K562 (cell line): ENCODE results near the gene HYAL1. TPM values are rescaled to one million over a fixed set of nuclear protein-coding genes. Genes with fewer than 3 reads are reported as not detected.

Experiments used
- ARID4B ChIP-seq: sonication (generic); formaldehyde crosslinking; IDR thresholded peaks from 2 replicates; pipeline ENCODE4 v1.8.0; 2022; ENCODE audit warnings: mild to moderate bottlenecking, missing genetic modification reagents
- CREM ChIP-seq: IDR thresholded peaks from 2 replicates; pipeline ENCODE4 v1.6.1; 2014; ENCODE audit warnings: antibody characterized with exemption, low read depth
- CTCFL ChIP-seq: IDR thresholded peaks from 2 replicates; pipeline ENCODE4 v1.6.1; 2011; ENCODE audit warnings: borderline replicate concordance, low read depth, mild to moderate bottlenecking, moderate library complexity, low read length; ENCODE audit not compliant: insufficient read depth, poor library complexity, severe bottlenecking
- HCFC1 ChIP-seq: IDR thresholded peaks from 2 replicates; pipeline ENCODE4 v1.6.1; 2012; ENCODE audit warnings: low read depth, low read length, improper control_type of control experiment
- HDAC3 ChIP-seq: fragments of 450-650 bp; IDR thresholded peaks from 2 replicates; pipeline ENCODE4 v1.6.1; 2018; ENCODE audit warnings: borderline replicate concordance, mild to moderate bottlenecking, moderate library complexity; ENCODE audit not compliant: partially characterized antibody
- ILF3 ChIP-seq: fragments of 450-650 bp; IDR thresholded peaks from 2 replicates; pipeline ENCODE4 v1.6.1; 2018; ENCODE audit warnings: antibody characterized with exemption, mild to moderate bottlenecking, moderate library complexity, borderline replicate concordance
- PCBP1 ChIP-seq: fragments of 200-400 bp; formaldehyde crosslinking; IDR thresholded peaks from 2 replicates; pipeline ENCODE4 v1.6.1; 2018; ENCODE audit warnings: mild to moderate bottlenecking, low read depth, low read length; ENCODE audit not compliant: poor library complexity, severe bottlenecking
- RBM22 ChIP-seq: fragments of 200-400 bp; formaldehyde crosslinking; IDR thresholded peaks from 2 replicates; pipeline ENCODE4 v1.6.1; 2018; ENCODE audit warnings: low read length, low read depth; ENCODE audit not compliant: poor library complexity, severe bottlenecking
- SMAD4 ChIP-seq: fragments of 250-450 bp; sonication (Bioruptor Pico); conservative IDR thresholded peaks from 2 replicates; pipeline ENCODE4 v1.8.0; 2021; ENCODE audit warnings: inconsistent platforms, mild to moderate bottlenecking, moderate library complexity
- SMC3 ChIP-seq: conservative IDR thresholded peaks from 2 replicates; pipeline ENCODE4 v1.6.1; 2011; ENCODE audit warnings: low read depth, low read length, improper control_type of control experiment; ENCODE audit not compliant: insufficient read depth
- TCF7 ChIP-seq: sonication (generic); IDR thresholded peaks from 2 replicates; pipeline ENCODE4 v1.6.1; 2016; ENCODE audit warnings: antibody characterized with exemption, borderline replicate concordance
- ZBTB12 ChIP-seq: fragments of 250-450 bp; sonication (Bioruptor Pico); IDR thresholded peaks from 2 replicates; pipeline ENCODE4 v1.4.0; 2020
- ZNF140 ChIP-seq: fragments of 250-450 bp; sonication (Bioruptor Pico); IDR thresholded peaks from 2 replicates; pipeline ENCODE4 v1.8.0; 2021; ENCODE audit warnings: moderate library complexity, mild to moderate bottlenecking, inconsistent platforms
- ZNF41 ChIP-seq: fragments of 250-450 bp; sonication (Bioruptor Pico); conservative IDR thresholded peaks from 2 replicates; pipeline ENCODE4 v1.4.0; 2020; ENCODE audit warnings: mild to moderate bottlenecking
- polyA plus RNA-seq, 8 experiments: library from polyadenylated mRNA; depleted of rRNA in 4 of 8; stranded (reverse) in 5 of 8; unstranded in 3 of 8; fragments of >200 nt; fragmentation: Nextera tagmentation in 2 of 8; fragmentation: Illumina TruSeq in 1 of 8; extraction: Ambion mirVana in 2 of 8; extraction: Trizol in 1 of 8; gene quantifications; 2 replicates each; pipeline versions ENCODE4 v1.2.1 to v1.2.3, GENCODE V29; 2011 to 2014; ENCODE audit warnings: inconsistent platforms in 1 of 8, missing spikeins in 1 of 8
- total RNA-seq, 7 experiments: library from RNA; depleted of rRNA in 6 of 7; stranded (reverse); fragments of >200 nt in 6 of 7; fragmentation: Illumina TruSeq in 2 of 7; extraction: Trizol in 2 of 7; gene quantifications; 2 replicates each; pipeline versions ENCODE4 v1.2.1 to v1.2.3, GENCODE V29; 2011 to 2021; ENCODE audit warnings: low replicate concordance in 1 of 7
- TF ChIP-seq, protein P1 (sequence below): sonication (generic); formaldehyde crosslinking; IDR thresholded peaks from 2 replicates; pipeline ENCODE4 v1.8.0; 2022; ENCODE audit warnings: missing genetic modification reagents, mild to moderate bottlenecking, moderate library complexity, borderline replicate concordance
- TF ChIP-seq, protein P2 (sequence below): fragments of 450-650 bp; IDR thresholded peaks from 2 replicates; pipeline ENCODE4 v1.6.1; 2016

Gene HYAL1
- total and polyA plus RNA-seq, 9 of the 15 experiments (the other 6 are each of a cell fraction or from before 2014, with no cell fraction given), result 1.4 to 8.5 (median 4.7) TPM

GRCh38 chr3:50260027-50260941, 43.1 kb downstream of the HYAL1 start (continued):
- TF ChIP-seq, protein P1, sequence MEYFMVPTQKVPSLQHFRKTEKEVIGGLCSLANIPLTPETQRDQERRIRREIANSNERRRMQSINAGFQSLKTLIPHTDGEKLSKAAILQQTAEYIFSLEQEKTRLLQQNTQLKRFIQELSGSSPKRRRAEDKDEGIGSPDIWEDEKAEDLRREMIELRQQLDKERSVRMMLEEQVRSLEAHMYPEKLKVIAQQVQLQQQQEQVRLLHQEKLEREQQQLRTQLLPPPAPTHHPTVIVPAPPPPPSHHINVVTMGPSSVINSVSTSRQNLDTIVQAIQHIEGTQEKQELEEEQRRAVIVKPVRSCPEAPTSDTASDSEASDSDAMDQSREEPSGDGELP (CRISPR knock-in tag), result peak; percentile 64; the same call in 1 of the 2 replicates
- TF ChIP-seq CTCFL (peak; percentile 91), ARID4B (peak; percentile 20; the same call in 1 of the 2 replicates), SMAD4 (CRISPR knock-in tag) (peak; percentile 50; the same call in 1 of the 2 replicates), RBM22 (peak; percentile 11), TCF7 (peak; percentile 69; the same call in 1 of the 2 replicates), HCFC1 (peak; percentile 47), ZBTB12 (CRISPR knock-in tag) (peak; percentile 66; the same call in 1 of the 2 replicates), ILF3 (no peak), ZNF41 (CRISPR knock-in tag) (no peak), PCBP1 (peak; percentile 88), CREM (peak; percentile 93), ZNF140 (CRISPR knock-in tag) (no peak), HDAC3 (no peak), SMC3 (peak; percentile 56)
- TF ChIP-seq, protein P2, sequence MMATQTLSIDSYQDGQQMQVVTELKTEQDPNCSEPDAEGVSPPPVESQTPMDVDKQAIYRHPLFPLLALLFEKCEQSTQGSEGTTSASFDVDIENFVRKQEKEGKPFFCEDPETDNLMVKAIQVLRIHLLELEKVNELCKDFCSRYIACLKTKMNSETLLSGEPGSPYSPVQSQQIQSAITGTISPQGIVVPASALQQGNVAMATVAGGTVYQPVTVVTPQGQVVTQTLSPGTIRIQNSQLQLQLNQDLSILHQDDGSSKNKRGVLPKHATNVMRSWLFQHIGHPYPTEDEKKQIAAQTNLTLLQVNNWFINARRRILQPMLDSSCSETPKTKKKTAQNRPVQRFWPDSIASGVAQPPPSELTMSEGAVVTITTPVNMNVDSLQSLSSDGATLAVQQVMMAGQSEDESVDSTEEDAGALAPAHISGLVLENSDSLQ, result no peak
- TF ChIP-seq, all 486 proteins: peak for 72
